Lung (tissue), 13 donors: ENCODE data around the gene SKOR2. TPM values are rescaled to one million over a fixed set of nuclear protein-coding genes. Genes with fewer than 3 reads are reported as not detected.
"Not testable (repeated sequence)": the region's sequence is repeated elsewhere in the genome, so short reads cannot be mapped to it uniquely, and the experiment has no call there.

Experiments used
- ATAC-seq: fragments of 200-7000 bp; cut with Tn5 transposase; one replicate; pipeline ENCODE4 v1.9.1; 2020; ENCODE audit warnings: moderate number of reproducible peaks; ENCODE audit not compliant: insufficient read depth, low FRiP score
- DNase-seq, 3 donors: peaks; one replicate each; pipeline ENCODE4 v3.0.0-alpha.2; 2013 to 2017
- H3K27ac ChIP-seq, 2 donors: one replicate each; pipeline ENCODE4 v1.5.1; 2013; ENCODE audit warnings: mild to moderate bottlenecking in 2 of 2, moderate library complexity in 2 of 2, control low read depth in 1 of 2, inconsistent platforms in 1 of 2, low read depth in 1 of 2, low read length in 1 of 2
- H3K27me3 ChIP-seq, 3 donors: one replicate each; pipeline ENCODE4 v1.5.1; 2013; ENCODE audit warnings: low read length in 2 of 3; ENCODE audit not compliant: control insufficient read depth in 3 of 3, insufficient read depth in 3 of 3
- H3K36me3 ChIP-seq, 4 donors: one replicate each; pipeline ENCODE4 v1.5.1; 2013; ENCODE audit warnings: low read length in 4 of 4, mild to moderate bottlenecking in 1 of 4, moderate library complexity in 1 of 4; ENCODE audit not compliant: control insufficient read depth in 4 of 4, insufficient read depth in 4 of 4
- H3K4me1 ChIP-seq, 5 donors: one replicate each; pipeline ENCODE4 v1.5.1; 2013; ENCODE audit warnings: low read length in 5 of 5, mild to moderate bottlenecking in 2 of 5, moderate library complexity in 1 of 5; ENCODE audit not compliant: control insufficient read depth in 5 of 5, insufficient read depth in 5 of 5
- H3K4me3 ChIP-seq: one replicate; pipeline ENCODE4 v1.5.1; 2013; ENCODE audit warnings: mild to moderate bottlenecking, control low read depth, moderate library complexity
- H3K9ac ChIP-seq, 2 donors: one replicate each; pipeline ENCODE4 v1.5.1; 2013; ENCODE audit warnings: low read length in 2 of 2, control low read depth in 1 of 2; ENCODE audit not compliant: insufficient read depth in 1 of 2
- H3K9me3 ChIP-seq, 4 donors: one replicate each; pipeline ENCODE4 v1.5.1; 2013; ENCODE audit warnings: low read length in 3 of 4, mild to moderate bottlenecking in 1 of 4, moderate library complexity in 1 of 4; ENCODE audit not compliant: control insufficient read depth in 4 of 4, insufficient read depth in 3 of 4
- WGBS, 2 donors: extraction: QIAGEN DNeasy Blood & Tissue Kit; methylation state at CpG; one replicate each; pipeline ENCODE4 v1.1.7; 2013; 5-methylcytosine and 5-hydroxymethylcytosine counted together
- polyA plus RNA-seq, 2 donors: library from polyadenylated mRNA; stranded (reverse); fragments of 200-250 nt; gene quantifications; one replicate each; pipeline ENCODE4 v1.2.1, GENCODE V29; 2013
- small RNA-seq: library from RNA; depleted of rRNA; stranded (forward); fragments of <200 nt; gene quantifications from one replicate; pipeline ENCODE3, GENCODE V24; 2014; ENCODE audit warnings: low replicate concordance
- total RNA-seq, 2 donors: library from RNA; depleted of rRNA in 1 of 2; stranded (reverse); fragments of >200 nt in 1 of 2; gene quantifications; one replicate each; pipeline ENCODE4 v1.2.1, GENCODE V29; 2014 to 2021
- TF ChIP-seq, protein P1 (sequence below): IDR thresholded peaks from 2 replicates; pipeline ENCODE4 v1.5.1; 2012; ENCODE audit warnings: mild to moderate bottlenecking; ENCODE audit errors: control extremely low read depth, extremely low read depth
- donor health status: control.
- donor health status: control.
- donor health status: Bipolar disorder and iron deficiency.
- donor health status: healthy.
- donor health status: DM: yes; HTN: yes; CAD: no.

Gene SKOR2
- total and polyA plus RNA-seq, 4 donors: not detected

DNA sequence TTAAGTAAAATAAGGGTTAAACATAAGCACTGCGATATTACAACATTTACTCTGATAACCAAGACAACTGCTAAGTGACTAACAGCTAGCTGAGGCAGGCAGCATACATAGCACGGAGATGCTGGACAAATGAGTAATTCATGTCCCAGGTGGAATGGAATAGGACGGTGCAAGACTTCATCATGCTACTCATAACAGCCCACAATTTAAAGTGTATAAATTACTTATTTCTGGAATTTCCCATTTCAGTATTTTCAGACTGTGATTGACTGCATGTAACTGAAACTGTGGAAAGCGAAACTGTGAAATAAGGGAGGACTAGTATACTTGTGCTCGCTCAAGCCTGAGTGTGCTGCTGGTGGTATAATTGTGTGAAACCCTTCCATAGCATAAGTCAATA, 88.2 kb downstream of the SKOR2 start:
- no peaks in the 10 kb centered on the region for H3K9me3 ChIP-seq
- no peaks in the 10 kb centered on the region for H3K36me3 ChIP-seq
- 82 to 93% methylated on average over 5 of the region's 5 CpGs for WGBS, 2 donors
- ATAC-seq (no peak), DNase-seq (no peak)
- H3K9ac ChIP-seq: no peak overlapping the region
- no peaks in the 10 kb centered on the region for H3K27me3 ChIP-seq
- TF ChIP-seq, protein P1, sequence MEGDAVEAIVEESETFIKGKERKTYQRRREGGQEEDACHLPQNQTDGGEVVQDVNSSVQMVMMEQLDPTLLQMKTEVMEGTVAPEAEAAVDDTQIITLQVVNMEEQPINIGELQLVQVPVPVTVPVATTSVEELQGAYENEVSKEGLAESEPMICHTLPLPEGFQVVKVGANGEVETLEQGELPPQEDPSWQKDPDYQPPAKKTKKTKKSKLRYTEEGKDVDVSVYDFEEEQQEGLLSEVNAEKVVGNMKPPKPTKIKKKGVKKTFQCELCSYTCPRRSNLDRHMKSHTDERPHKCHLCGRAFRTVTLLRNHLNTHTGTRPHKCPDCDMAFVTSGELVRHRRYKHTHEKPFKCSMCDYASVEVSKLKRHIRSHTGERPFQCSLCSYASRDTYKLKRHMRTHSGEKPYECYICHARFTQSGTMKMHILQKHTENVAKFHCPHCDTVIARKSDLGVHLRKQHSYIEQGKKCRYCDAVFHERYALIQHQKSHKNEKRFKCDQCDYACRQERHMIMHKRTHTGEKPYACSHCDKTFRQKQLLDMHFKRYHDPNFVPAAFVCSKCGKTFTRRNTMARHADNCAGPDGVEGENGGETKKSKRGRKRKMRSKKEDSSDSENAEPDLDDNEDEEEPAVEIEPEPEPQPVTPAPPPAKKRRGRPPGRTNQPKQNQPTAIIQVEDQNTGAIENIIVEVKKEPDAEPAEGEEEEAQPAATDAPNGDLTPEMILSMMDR: no peak
- H3K4me3 ChIP-seq: no peak overlapping the region
- no peak overlapping the region for H3K27ac ChIP-seq
- H3K4me1 ChIP-seq: peaks cover 0 to 5% (median 0%) of the 10 kb centered on the region in 5 donors

- ATAC-seq (no peak), DNase-seq (no peak)
- H3K9ac ChIP-seq: no peak overlapping the region
These were observed 91.2 kb downstream of the SKOR2 start for GRCh38 chr18:47160256-47160655.

DNA sequence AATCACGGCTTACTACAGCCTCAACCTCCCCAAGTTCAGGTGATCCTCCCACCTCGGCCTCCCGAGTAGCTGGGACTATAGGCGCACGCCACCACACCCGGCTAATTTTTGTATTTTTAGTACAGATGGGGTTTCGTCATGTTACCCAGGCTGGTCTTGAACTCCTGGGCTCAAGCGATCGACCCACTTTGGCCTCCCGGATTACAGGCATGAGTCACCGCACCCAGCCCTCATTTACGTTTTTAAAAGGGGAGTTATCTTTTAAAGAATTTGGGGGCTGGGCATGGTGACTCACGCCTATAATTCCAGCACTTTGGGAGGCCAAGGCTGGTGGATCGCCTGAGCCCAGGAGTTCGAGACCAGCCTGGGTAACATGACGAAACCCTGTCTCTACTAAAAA, 93.1 kb downstream of the SKOR2 start:
- H3K27me3 ChIP-seq, H3K9ac ChIP-seq, H3K27ac ChIP-seq, DNase-seq, H3K4me1 ChIP-seq, ATAC-seq, H3K4me3 ChIP-seq, H3K9me3 ChIP-seq: not testable (repeated sequence)
- WGBS, 2 donors: 95 to 97% methylated on average over 16 of the region's 16 CpGs
- peaks cover 0 to 13% (median 3%) of the 10 kb centered on the region in 4 donors for H3K36me3 ChIP-seq

More at GRCh38 chr18:47160256-47160655, 91.2 kb downstream of the SKOR2 start:
- TF ChIP-seq, protein P1: no peak
- no peaks in the 10 kb centered on the region for H3K27me3 ChIP-seq
- H3K36me3 ChIP-seq: peaks cover 0 to 1% (median 0%) of the 10 kb centered on the region in 4 donors
- WGBS, 2 donors: 94% methylated on average over 5 of the region's 5 CpGs
- no peaks in the 10 kb centered on the region for H3K9me3 ChIP-seq
- H3K4me3 ChIP-seq: no peak overlapping the region
- H3K4me1 ChIP-seq: no peaks in the 10 kb centered on the region
- no peak overlapping the region for H3K27ac ChIP-seq

Small RNA genes within 50 kb of the gene (small RNA-seq; reads per million reads assigned to genes)
- not detected for gene RNU6-1131P

Other genes with a start within 250 kb of the SKOR2 start
- gene ELOA2, start 216.0 kb downstream of the SKOR2 start, total RNA-seq: not detected
- not detected for gene ELOA2, start 216.0 kb downstream of the SKOR2 start, polyA plus RNA-seq
- gene HDHD2, start 101.2 kb downstream of the SKOR2 start, total RNA-seq: 10 to 100 TPM; 36.2 to 38.2 TPM
- 10 to 100 TPM; 16.7 to 24.0 TPM for gene HDHD2, start 101.2 kb downstream of the SKOR2 start, polyA plus RNA-seq
- gene IER3IP1, start 75.3 kb downstream of the SKOR2 start, total RNA-seq: 10 to 100 TPM; 13.2 to 21.6 TPM
- 10 to 100 TPM; 14.9 to 20.5 TPM for gene IER3IP1, start 75.3 kb downstream of the SKOR2 start, polyA plus RNA-seq